ENCODE measurements around the gene LIX1L. TPM values are rescaled to one million over a fixed set of nuclear protein-coding genes. Genes with fewer than 3 reads are reported as not detected.
"Not testable (repeated sequence)": the region's sequence is repeated elsewhere in the genome, so short reads cannot be mapped to it uniquely, and the experiment has no call there.

Gene LIX1L
- total RNA-seq, 1 donor from 2014 or later, result 37.5 TPM

DNA sequence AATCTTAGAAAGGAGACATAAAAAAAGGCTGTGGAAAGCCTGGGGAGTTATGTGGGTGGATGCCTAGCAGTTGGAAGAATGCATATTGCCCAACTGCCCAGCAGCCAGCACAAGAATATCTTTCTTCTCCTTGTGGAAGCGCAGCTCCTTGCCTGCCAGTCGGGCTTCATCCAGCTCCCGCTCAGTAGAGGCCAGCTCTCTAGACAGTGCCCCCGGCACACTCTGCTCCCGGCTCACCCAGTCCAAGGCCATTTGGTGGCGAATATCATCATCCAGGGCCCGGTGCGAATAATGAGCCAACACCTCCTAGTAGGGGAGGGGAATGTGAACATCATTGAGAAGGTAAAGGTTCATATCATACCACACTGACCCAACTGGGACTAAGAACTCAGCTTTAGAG, 21.6 kb downstream of the LIX1L start:
- no peaks in the 10 kb centered on the region for H3K9me3 Mint-ChIP-seq
- H3K27ac Mint-ChIP-seq (ENCODE audit: unreplicated experiment), result no peak overlapping the region
- H3K4me1 Mint-ChIP-seq, result no peaks in the 10 kb centered on the region
- TF ChIP-seq, protein P1, sequence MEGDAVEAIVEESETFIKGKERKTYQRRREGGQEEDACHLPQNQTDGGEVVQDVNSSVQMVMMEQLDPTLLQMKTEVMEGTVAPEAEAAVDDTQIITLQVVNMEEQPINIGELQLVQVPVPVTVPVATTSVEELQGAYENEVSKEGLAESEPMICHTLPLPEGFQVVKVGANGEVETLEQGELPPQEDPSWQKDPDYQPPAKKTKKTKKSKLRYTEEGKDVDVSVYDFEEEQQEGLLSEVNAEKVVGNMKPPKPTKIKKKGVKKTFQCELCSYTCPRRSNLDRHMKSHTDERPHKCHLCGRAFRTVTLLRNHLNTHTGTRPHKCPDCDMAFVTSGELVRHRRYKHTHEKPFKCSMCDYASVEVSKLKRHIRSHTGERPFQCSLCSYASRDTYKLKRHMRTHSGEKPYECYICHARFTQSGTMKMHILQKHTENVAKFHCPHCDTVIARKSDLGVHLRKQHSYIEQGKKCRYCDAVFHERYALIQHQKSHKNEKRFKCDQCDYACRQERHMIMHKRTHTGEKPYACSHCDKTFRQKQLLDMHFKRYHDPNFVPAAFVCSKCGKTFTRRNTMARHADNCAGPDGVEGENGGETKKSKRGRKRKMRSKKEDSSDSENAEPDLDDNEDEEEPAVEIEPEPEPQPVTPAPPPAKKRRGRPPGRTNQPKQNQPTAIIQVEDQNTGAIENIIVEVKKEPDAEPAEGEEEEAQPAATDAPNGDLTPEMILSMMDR (conservative IDR thresholded peaks at IDR 0.05), result no peak
- no peaks in the 10 kb centered on the region for H3K36me3 Mint-ChIP-seq (ENCODE audit: low read depth)
- no peak overlapping the region for H3K4me3 Mint-ChIP-seq
- no peak for DNase-seq (ENCODE audit: low read depth, low spot score)
- H3K27me3 Mint-ChIP-seq (ENCODE audit: low read depth), result no peaks in the 10 kb centered on the region

DNA sequence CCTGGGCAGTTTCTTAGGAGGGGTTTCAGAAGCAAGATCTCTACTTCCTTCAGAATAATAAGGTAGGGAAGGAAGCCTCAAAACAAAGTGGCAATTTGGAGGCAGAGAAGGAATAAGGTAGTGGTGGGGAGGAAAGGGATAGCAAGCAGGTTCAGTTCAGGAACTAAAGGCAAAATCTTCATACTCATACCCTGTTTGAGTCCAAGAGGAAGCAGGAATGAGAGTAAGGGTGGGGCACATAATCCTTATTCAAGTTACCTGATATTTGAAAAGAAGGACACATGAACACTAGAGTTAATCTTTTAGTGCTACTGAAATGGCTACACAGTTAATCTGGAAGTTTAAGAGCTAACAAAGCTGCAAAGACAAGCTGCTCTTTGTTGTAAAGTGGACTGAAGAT, 22.1 kb downstream of the LIX1L start:
- Mint-ChIP-seq H3K27me3 (ENCODE audit: low read depth) (no peaks in the 10 kb centered on the region), H3K4me3 (no peak overlapping the region), H3K9me3 (no peaks in the 10 kb centered on the region), H3K36me3 (ENCODE audit: low read depth) (no peaks in the 10 kb centered on the region), H3K4me1 (no peaks in the 10 kb centered on the region), H3K27ac (ENCODE audit: unreplicated experiment) (no peak overlapping the region)
- TF ChIP-seq, protein P1 (conservative IDR thresholded peaks at IDR 0.05), result no peak
- DNase-seq (ENCODE audit: low read depth, low spot score), result no peak

DNA sequence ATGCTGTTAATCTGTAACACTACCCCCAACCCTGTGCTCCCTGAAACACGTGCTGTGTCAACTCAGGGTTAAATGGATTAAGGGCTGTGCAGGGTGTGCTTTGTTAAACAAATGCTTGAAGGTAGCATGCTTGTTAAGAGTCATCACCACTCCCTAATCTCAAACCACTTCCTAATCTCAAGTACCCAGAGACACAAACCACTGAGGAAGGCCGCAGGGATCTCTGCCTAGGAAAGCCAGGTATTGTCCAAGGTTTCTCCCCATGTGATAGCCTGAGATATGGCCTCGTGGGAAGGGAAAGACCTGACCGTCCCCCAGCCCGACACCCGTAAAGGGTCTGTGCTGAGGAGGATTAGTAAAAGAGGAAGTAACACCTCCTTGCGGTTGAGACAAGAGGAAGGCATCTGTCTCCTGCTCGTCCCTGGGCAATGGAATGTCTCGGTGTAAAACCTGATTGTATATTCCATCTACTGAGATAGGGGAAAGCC, 25.3 kb downstream of the LIX1L start:
- not testable (repeated sequence) for H3K36me3 Mint-ChIP-seq (ENCODE audit: low read depth); H3K4me3 Mint-ChIP-seq; H3K4me1 Mint-ChIP-seq; DNase-seq (ENCODE audit: low read depth, low spot score); H3K27me3 Mint-ChIP-seq (ENCODE audit: low read depth); H3K27ac Mint-ChIP-seq (ENCODE audit: unreplicated experiment); H3K9me3 Mint-ChIP-seq

DNA sequence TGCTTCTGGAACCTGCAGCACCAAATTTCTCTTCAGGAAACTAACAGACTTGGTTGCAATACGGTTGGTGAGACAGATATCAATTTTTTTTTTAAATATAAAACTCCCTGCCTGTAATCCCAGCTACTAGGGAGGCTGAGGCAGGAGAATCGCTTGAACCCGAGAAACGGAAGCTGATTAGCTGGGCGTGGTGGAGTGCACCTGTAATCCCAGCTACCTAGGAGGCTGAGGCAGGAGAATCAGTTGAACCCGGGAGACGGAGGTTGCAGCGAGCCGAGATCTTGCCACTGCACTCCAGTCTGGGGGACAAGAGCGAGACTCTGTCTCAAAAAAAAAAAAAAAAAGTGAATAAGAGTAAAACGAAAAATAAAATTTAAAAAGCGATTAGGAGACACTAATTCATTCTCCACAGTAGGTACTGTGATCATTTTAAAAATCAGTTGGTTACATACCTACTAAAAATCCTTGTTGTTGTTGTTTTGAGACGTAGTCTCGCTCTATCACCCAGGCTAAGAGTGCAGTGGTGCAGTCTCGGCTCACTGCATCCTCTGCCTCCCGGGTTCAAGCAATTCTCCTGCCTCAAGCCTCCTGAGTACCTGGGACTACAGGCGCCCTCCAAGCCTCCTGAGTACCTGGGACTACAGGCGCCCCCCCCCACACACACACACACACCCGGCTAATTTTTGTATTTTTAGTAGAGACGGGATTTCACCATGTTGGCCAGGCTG, 29.7 kb downstream of the LIX1L start:
- no peak overlapping the region for H3K27ac Mint-ChIP-seq (ENCODE audit: unreplicated experiment)
- no peaks in the 10 kb centered on the region for H3K27me3 Mint-ChIP-seq (ENCODE audit: low read depth)
- H3K36me3 Mint-ChIP-seq (ENCODE audit: low read depth), result peaks cover 5% of the 10 kb centered on the region
- TF ChIP-seq, protein P1 (conservative IDR thresholded peaks at IDR 0.05), result no peak
- no peak for DNase-seq (ENCODE audit: low read depth, low spot score)
- peak overlapping the region; percentile 82 for H3K4me3 Mint-ChIP-seq
- no peaks in the 10 kb centered on the region for H3K9me3 Mint-ChIP-seq
- peaks cover 4% of the 10 kb centered on the region for H3K4me1 Mint-ChIP-seq

DNA sequence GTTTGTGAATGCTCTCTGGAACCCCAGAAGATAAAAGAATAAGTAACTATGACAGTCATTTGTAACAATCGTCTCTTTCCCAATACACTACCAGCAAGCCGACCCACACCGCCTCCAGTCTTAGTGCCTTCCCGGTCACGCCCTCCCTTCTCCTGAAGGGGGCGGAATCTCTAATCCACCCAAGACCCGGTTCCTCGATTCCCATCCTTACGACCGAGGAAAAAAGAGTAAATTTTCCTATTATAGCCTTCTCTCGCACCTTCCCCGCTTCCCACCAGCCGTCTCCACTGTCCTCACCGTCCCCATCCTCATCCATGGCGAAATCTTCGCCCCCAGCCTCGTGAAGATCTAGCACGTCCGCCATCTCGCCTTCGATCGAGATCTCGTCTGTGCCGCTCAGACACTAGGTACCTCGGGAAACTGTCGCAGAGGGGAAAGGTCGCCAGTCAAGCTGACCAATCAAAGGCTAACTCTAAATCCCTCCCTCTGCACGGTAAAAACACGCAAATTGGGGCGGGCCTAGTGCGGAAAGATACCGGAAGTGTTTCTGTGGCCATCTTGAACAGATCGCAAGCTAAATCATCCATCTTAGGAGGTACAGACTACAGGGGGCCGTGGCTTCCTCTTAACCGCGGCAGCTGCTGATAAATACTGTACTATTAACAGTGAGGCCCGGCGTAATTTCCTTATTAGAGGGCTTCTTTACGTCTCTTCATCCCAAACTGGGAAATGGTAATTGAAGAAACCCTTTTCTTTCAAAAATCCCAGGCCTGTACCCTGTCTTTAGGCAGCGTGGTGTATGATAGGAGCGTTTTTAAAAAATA, 30.5 kb downstream of the LIX1L start, which contains the start of gene RBM8A:
Gene RBM8A (minus strand): TSS at position 422 of the 824 bp plus-strand sequence. CDS start 58 bp downstream, at position 364.
- Mint-ChIP-seq H3K4me3 (no peak within 1 kb of the TSS), H3K27me3 (ENCODE audit: low read depth) (no peaks in the 10 kb centered on the region), H3K36me3 (ENCODE audit: low read depth) (peaks cover 5% of the 10 kb centered on the region), H3K9me3 (no peaks in the 10 kb centered on the region), H3K4me1 (peaks cover 4% of the 10 kb centered on the region), H3K27ac (ENCODE audit: unreplicated experiment) (peak within 1 kb of the TSS; percentile 25)
- DNase-seq (ENCODE audit: low read depth, low spot score), result peak; percentile 82
- TF ChIP-seq, protein P1 (conservative IDR thresholded peaks at IDR 0.05), result peak; percentile 76
